T follicular helper cell (primary cell): ENCODE measurements around the gene MLPH.

ENCODE experiments used
- DNase-seq: peaks from one replicate; pipeline ENCODE4 v3.0.0-alpha.2; 2020; ENCODE audit warnings: low read depth

The MLPH gene

DNA sequence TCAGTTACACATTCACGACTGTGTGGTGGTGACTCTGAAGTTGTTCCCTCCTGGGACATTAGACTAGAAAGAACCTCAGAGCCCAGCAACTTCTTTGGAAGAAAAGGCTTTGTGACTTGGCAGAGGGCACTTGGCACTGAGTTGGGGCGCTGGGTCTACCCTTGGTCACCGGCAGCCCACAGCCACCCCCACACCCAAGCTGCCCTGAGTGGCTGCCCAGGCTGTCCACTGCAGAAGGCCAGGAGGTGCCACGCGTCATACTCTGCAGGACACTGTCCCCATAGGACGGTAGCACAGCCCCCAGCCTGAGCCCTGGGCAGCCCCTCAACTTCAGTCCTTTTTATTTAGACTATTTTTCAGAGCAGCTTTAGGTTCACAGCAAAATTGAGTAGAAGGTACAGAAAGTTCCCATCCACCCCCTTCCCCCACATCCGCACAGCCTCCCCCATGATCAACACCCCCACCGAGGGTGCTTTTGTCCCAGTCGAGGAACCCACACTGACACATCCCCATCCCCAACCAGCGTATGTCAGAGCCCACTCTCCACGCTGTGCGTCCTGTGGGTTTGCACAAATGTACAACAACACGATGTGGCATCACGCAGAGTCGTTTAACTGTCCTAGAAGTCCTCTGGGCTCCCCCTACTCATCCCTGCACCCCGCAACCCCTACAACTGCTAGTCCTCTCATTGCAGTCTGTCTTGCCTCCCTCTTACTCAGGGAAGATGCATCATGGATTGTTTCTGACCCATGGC is 80.4 kb downstream of the MLPH start:
- DNase-seq, result no peak

DNA sequence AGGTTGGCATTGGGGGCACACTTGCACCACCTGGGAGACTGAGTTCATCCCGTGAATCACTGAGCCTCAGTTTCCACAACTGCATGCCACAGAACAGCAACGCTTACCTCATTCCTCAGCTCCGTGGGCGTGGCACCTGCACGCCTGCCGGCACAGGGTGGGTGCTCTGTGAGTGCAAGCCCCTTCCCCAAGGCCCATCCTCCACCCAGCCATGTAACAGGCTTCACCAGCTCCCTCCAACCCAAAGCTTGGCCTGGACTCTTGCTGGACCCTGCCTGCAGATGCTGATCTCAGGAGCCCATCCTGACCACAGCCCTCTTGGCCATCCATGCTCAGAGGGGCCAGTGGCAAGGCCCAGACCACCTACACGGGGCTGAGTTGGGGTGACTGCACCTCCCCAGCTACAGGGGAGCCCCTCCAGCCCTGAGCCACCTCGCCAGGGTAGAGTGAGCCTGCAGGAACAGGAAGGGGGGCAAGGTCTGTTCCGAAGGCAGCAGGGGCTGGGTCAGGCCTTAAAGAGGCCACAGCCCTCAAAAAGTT is 81.1 kb downstream of the MLPH start:
- DNase-seq, result no peak

DNA sequence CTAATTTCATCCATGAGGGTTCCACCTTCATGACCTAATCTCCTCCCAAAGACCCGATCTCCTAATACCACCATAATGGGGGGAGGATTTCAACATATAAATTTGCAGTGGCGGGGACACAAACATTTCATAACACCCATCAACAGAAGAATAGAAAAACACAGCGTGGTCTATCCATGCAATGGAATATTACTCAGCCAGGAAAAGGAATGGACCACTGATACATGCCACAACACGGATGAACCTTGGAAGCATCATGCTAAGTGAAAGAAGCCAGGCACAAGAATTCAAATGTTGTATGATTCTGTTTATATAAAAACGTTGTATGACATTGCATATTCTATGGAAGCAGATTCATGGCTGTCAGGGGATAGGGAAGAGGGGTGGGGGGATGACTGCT is 82.0 kb downstream of the MLPH start:
- DNase-seq, result no peak

DNA sequence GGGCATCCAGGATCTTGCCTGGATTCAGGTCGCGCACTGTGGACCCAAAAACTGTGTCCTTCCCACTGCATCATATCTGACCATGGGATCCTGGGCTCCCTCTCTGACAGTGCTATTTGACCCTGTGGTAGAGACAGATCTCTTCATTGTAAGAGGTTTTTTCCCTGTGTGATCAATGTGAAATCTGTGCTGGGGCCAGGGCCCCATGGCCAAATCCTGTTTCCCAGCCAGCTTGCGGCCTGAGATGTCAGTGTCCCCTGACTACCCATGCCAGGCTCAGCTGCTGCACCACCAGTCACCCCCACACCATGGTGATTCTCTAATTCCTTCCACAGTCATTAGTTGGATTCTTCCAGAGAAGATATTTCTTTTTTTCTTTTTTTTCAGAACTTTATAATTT is 82.8 kb downstream of the MLPH start:
- DNase-seq, result no peak

DNA sequence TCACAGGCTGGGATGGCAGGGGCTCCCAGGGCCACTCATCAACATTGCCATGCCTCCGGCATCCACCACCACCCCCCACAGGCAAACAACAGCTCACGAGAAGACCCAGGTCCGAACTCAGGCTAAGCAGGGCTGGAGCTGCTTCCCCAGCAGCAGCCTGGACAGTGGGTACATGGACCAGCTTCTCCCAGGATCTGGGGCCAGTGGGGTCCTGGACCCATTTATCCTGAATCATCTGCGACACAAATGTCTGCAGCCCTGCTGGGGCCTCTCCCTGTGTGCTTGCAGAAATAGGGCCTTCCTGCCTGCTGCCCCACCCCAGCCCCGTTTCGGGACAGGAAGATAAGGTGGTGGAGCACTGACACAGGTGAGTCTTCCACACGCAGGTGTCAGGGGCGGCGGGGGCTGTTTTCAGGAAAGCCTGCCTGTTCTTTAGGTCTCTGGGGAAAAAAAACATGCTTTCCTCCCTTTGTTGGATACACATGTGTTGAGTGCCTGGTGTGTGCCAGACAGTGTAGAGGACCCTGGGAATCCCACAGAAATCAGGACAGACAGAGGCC is 83.8 kb downstream of the MLPH start:
- DNase-seq, result no peak

- no peak for DNase-seq
These were observed 84.5 kb downstream of the MLPH start for GRCh38 chr2:237571551-237571950.

DNA sequence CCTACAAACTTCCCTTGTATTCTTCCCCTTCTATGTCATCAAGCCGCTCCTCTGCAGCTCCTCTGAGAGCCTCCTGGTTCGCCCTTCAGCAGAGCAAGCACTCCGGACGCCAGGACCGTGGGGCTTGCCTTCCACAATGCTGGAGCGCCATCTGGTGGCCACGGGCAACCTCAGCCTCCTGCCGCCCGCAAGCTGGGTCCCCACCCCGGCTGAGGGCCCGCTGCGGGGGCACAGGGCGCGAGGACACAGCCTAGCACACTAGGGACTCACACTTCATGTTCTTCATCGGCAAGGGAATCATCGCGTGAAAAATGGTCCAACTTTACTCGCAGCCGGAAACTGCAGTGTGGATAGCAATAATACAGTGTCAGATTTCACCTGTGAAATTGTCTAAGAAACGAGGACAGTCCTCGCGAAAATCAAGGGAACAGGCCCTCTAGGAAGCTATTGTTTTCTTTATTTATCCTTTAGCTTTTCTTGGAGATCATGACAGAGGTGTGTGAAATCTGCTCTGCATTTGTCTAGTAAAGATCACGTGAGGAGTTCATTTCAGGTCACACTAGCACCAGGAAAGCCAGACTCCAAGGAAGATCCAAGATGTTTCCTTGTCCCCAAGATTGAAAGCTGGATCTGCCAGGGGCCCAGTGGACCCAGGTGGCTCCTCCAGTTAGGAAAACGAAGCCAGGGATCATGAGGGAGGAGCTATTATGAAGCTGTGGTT is 85.1 kb downstream of the MLPH start:
- DNase-seq, result peak; percentile 78

DNA sequence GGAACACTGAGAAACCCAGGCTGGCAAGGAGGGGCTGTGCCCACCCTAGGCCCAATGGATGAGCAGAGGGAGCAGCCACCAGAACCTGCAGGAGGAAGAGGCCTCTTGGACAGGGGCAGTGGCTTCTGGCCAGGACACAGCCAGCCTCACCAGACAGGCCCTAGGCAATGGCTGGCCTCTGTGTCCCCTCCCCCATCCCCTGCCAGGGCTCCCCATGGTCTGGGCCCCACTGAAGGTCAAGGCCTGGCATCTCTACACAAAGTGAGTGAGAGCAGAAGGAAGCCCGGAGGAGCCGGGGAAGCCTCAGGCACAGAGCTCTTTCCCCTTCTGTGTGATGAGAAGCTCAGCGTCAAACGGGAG is 85.7 kb downstream of the MLPH start:
- DNase-seq, result no peak

DNA sequence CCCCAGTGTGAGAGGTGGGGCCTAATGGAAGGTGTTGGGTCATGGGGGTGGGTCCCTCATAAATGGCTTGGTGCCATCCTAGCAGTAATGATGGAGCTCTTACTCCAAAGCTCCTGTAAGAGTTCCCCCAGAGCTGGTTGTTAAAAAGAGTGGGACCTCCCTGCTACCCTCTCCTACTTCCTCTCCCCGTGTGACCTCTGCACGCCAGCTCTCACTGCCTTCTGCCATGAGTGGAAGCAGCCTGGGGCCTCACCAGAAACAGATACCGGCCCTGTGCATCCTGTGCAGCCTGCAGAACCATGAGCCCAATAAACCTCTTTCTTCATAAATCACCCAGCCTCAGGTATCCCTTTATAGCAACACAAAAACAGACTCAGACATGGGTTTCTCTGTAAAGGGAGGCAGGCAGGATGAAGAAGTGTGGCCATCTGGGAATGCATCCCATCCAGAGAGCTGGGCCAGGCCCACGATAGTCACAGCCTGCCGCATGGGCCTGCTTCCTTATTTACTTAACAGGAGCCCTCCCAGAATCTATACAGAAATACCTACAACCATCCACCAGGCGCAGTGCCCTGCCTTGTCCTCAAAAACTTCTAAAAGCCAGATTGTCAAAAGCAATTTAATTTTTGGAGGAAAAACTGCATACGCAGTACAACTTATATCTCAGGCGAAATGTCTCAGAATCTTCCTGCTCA is 86.8 kb downstream of the MLPH start:
- no peak for DNase-seq

DNA sequence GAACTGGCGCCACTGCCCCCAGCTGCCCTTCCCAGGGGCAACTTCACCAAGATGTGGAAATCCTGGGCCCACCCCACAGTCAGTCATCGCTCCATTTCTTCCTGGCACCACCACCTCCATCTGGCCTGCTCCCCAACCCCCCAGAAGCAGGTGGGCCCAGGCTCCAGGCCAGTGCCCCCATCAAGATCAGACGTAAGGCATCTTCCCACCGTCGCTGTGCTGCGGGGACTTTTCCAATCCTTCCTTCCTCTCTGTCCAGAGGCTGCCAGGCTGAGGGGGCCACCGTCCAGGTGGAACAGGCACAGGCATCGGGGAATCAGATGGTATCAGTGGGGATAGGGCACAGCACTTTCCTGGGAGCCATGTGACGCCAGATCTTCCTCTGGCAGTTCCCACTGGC is 87.4 kb downstream of the MLPH start:
- DNase-seq, result no peak

DNA sequence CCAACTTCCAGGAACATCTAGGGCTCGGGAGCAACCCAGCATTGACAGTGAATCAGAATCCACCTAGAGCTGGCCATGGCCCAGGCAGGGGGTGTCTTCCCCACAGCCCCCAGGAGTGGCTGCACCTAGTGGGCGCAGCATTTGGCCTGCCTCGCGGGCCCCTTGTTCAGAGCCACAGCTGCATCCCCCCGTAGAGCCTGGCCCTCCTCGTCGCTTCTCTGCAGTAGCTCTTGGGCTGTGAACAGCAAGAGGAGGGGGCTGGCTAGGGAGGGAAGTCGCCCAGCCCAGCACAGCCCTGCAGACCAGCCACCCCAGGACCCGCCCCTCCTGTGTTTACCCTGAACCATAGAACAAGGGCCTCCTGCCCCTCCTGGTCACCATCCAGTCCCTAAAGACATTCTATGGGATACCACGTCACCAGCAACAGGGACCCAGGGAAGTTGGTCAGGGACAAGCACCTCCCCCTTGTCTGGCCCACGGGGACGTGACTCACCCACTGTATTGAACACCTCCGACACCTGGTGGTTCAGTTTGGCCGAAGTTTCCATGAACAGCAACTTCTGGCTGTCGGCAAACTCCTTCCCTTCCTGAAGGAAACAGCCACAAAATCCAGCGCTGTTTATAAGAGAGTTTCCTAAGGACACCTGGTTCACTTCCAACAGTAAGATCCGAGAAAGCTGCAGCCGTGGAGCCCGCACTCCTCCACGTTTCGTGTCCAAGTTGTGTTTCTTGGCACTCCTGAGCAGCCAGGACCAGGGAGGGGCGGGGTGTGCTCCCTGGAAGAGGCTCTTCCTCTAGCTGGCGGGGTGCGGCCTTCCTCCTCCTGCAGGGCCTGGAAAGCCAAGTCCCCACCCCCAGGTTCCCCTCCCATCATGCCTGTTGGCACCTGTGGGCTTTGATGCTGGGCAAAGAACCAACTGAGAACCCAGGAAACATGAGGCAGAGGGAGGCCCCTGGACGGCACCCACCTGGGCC is 88.1 kb downstream of the MLPH start:
- DNase-seq, result no peak

- no peak for DNase-seq
These were observed 89.1 kb downstream of the MLPH start for GRCh38 chr2:237575869-237576862.

GRCh38 chr2:237576974-237577373 is 89.9 kb downstream of the MLPH start:
- DNase-seq, result no peak

- no peak for DNase-seq
These were observed 90.4 kb downstream of the MLPH start for GRCh38 chr2:237577458-237577857.

DNA sequence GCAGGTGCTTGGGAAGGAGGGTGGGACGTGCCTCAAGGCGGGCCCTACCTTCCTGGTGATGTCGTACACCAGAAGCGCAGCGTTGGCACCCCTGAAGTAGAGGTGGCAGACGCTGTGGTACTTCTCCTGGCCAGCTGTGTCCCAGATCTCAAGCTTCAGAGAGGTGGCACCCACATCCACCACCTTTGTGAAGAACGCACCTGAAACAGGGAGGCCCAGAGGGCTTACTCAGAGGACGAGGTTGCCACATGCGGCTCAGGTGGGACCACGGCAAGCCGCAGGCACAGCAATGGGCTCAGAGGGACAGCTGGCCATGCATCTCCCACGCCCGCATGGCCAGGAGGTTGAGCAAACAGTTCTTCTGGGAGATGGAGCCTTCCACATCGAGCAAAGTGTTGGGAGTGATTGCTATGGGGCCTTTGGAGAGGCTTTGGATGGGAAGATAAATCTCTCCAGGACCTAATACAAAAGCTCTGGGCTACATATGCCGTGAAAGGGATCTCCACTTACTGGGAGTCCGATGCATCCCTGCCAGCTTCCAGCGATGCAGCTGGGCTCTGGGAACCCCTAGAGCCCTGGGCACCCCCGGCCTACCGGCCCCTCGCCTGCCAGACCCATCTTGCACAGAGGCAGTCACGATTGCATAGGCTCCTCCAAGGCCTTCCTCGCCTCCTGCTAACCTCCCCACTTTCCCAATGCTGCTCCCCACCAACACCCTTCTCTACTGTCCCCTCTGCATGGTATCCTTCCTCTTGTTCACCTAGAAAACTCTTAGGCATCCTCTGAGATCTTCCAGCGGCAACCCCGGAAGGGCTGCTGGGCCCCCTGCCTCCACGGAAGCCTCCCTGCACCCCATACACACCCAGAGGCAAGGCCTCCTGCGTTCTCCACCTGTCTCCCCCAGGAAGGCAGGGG is 91.2 kb downstream of the MLPH start:
- no peak for DNase-seq

DNA sequence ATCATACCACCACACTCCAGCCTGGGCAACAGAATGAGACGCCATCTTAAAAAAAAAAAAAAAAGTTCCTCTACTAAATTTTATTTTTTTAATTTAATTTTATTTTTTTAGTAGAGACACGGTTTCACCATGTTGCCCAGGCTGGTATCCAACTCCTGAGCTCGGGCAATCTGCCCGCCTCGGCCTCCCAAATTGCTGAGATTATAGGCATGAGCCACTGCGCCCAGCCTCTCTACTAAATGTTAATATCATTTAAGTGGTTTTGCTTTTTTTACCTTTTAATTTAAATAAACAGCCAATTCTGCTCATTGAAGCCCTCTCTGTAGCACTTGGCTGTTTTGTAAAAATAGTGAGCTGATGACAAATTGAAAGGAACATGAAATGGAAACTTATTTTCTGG is 94.3 kb downstream of the MLPH start:
- DNase-seq, result no peak

- peak; percentile 11 for DNase-seq
These were observed 95.0 kb downstream of the MLPH start for GRCh38 chr2:237581751-237582746.
